ENCODE measurements around the gene ACADVL. TPM values are rescaled to one million over a fixed set of nuclear protein-coding genes. Genes with fewer than 3 reads are reported as not detected.

The ACADVL gene
- total and polyA plus RNA-seq, 4 donors: 185 to 1,301 (median 1,109) TPM

GRCh38 chr17:7218166-7218565 lies 1.6 kb upstream of the ACADVL start:
- no peak overlapping the region for H3K9ac ChIP-seq (ENCODE audit: low read depth in 1 of 2, low read length in 2 of 2)
- no peaks in the 10 kb centered on the region for H3K9me3 ChIP-seq (ENCODE audit: control insufficient read depth in 4 of 4, low read length in 3 of 4)
- no peaks in the 10 kb centered on the region for H3K27me3 ChIP-seq (ENCODE audit: control insufficient read depth in 4 of 4, insufficient read depth in 4 of 4, low read length in 3 of 4)
- TF ChIP-seq ATF3 (IDR thresholded peaks at IDR 0.05) (no peak), HNF4A (conservative IDR thresholded peaks at IDR 0.05) (no peak), RAD21 (IDR thresholded peaks at IDR 0.05) (no peak), FOXA1 (IDR thresholded peaks at IDR 0.05) (no peak), ZBTB33 (IDR thresholded peaks at IDR 0.05) (no peak), RXRA (IDR thresholded peaks at IDR 0.05) (no peak), HNF4G (IDR thresholded peaks at IDR 0.05) (no peak), NR2F2 (IDR thresholded peaks at IDR 0.05) (no peak)
- H3K36me3 ChIP-seq (ENCODE audit: control insufficient read depth in 4 of 4, insufficient read depth in 3 of 4, low read depth in 1 of 4, low read length in 3 of 4): peaks cover 4 to 23% (median 15%) of the 10 kb centered on the region in 4 donors
- H3K4me3 ChIP-seq (ENCODE audit: low read depth in 1 of 3, low read length in 3 of 3): no peak overlapping the region
- no peak overlapping the region for H3K27ac ChIP-seq (ENCODE audit: low read depth in 1 of 2, low read length in 2 of 2)
- WGBS: 87% methylated on average over 6 of the region's 6 CpGs
- peaks cover 14 to 59% (median 46%) of the 10 kb centered on the region in 4 donors for H3K4me1 ChIP-seq (ENCODE audit: control insufficient read depth in 4 of 4, insufficient read depth in 4 of 4, low read length in 3 of 4)
- DNase-seq (ENCODE audit: low spot score): no peak

GRCh38 chr17:7218758-7219157 lies 980 bp upstream of the ACADVL start:
- no peaks in the 10 kb centered on the region for H3K9me3 ChIP-seq (ENCODE audit: control insufficient read depth in 4 of 4, low read length in 3 of 4)
- no peaks in the 10 kb centered on the region for H3K27me3 ChIP-seq (ENCODE audit: control insufficient read depth in 4 of 4, insufficient read depth in 4 of 4, low read length in 3 of 4)
- TF ChIP-seq SP1 (IDR thresholded peaks at IDR 0.05): no peak
- no peak for TF ChIP-seq ZBTB33 (IDR thresholded peaks at IDR 0.05)
- no peak for TF ChIP-seq JUND (IDR thresholded peaks at IDR 0.05)
- peak overlapping the region; percentile 99 for H3K27ac ChIP-seq (ENCODE audit: low read depth in 1 of 2, low read length in 2 of 2)
- H3K4me1 ChIP-seq (ENCODE audit: control insufficient read depth in 4 of 4, insufficient read depth in 4 of 4, low read length in 3 of 4): peaks cover 14 to 65% (median 49%) of the 10 kb centered on the region in 4 donors
- peaks cover 4 to 29% (median 21%) of the 10 kb centered on the region in 4 donors for H3K36me3 ChIP-seq (ENCODE audit: control insufficient read depth in 4 of 4, insufficient read depth in 3 of 4, low read depth in 1 of 4, low read length in 3 of 4)
- no peak for DNase-seq (ENCODE audit: low spot score)
- no peak overlapping the region for H3K9ac ChIP-seq (ENCODE audit: low read depth in 1 of 2, low read length in 2 of 2)
- H3K4me3 ChIP-seq (ENCODE audit: low read depth in 1 of 3, low read length in 3 of 3): no peak overlapping the region
- WGBS: 92% methylated on average over 6 of the region's 6 CpGs

DNA sequence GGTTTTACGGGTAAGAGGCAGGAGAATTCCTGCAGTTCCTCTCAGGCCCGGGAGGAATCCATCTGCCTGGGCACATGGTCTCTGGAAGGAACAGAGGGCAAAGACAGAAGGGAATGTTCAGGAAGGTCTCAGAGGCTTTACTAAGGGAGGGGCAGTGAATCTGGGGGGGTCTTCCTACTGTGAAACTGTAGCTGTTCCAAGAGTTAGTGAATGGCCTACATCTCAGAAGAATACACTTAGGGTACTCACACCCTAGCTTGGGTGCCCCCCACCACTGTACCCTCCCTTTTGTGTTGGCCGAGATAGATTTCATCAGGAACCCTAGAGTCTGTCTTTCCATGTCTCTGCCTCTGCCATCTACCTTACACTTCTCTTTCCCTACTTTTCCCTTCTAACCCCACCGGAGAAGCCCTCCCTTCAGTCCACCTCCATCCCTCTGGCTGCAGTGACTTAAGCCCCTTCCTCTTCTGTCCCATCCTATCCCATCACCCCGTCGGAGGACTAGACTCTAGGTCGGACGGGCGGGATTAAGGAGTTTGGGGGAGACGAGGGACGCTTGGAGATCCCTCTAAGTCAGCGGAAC lies 418 bp upstream of the ACADVL start:
- H3K27me3 ChIP-seq (ENCODE audit: control insufficient read depth in 4 of 4, insufficient read depth in 4 of 4, low read length in 3 of 4): no peaks in the 10 kb centered on the region
- peak; percentile 47 for TF ChIP-seq MAX (IDR thresholded peaks at IDR 0.05)
- TF ChIP-seq FOXA2 (IDR thresholded peaks at IDR 0.05): no peak
- peak overlapping the region; percentile 99 for H3K27ac ChIP-seq (ENCODE audit: low read depth in 1 of 2, low read length in 2 of 2)
- peaks cover 8 to 34% (median 26%) of the 10 kb centered on the region in 4 donors for H3K36me3 ChIP-seq (ENCODE audit: control insufficient read depth in 4 of 4, insufficient read depth in 3 of 4, low read depth in 1 of 4, low read length in 3 of 4)
- peak overlapping the region; percentile 27 to 82 (median 79) for H3K4me3 ChIP-seq (ENCODE audit: low read depth in 1 of 3, low read length in 3 of 3)
- H3K4me1 ChIP-seq (ENCODE audit: control insufficient read depth in 4 of 4, insufficient read depth in 4 of 4, low read length in 3 of 4): peaks cover 14 to 67% (median 51%) of the 10 kb centered on the region in 4 donors
- H3K9me3 ChIP-seq (ENCODE audit: control insufficient read depth in 4 of 4, low read length in 3 of 4): no peaks in the 10 kb centered on the region
- no peak for DNase-seq (ENCODE audit: low spot score)
- peak overlapping the region; percentile 78 to 79 for H3K9ac ChIP-seq (ENCODE audit: low read depth in 1 of 2, low read length in 2 of 2)
- WGBS: 20% methylated on average over 12 of the region's 12 CpGs

Measured in liver (tissue), 9 donors.